GM21717 (cell line): ENCODE data around the gene CABLES1.

ENCODE experiments used
- ATAC-seq: cut with Tn5 transposase; IDR thresholded peaks from one replicate; pipeline ENCODE4 v1.9.1; 2021; ENCODE audit warnings: mild to moderate bottlenecking, moderate library complexity; ENCODE audit not compliant: unreplicated experiment

Gene CABLES1

DNA sequence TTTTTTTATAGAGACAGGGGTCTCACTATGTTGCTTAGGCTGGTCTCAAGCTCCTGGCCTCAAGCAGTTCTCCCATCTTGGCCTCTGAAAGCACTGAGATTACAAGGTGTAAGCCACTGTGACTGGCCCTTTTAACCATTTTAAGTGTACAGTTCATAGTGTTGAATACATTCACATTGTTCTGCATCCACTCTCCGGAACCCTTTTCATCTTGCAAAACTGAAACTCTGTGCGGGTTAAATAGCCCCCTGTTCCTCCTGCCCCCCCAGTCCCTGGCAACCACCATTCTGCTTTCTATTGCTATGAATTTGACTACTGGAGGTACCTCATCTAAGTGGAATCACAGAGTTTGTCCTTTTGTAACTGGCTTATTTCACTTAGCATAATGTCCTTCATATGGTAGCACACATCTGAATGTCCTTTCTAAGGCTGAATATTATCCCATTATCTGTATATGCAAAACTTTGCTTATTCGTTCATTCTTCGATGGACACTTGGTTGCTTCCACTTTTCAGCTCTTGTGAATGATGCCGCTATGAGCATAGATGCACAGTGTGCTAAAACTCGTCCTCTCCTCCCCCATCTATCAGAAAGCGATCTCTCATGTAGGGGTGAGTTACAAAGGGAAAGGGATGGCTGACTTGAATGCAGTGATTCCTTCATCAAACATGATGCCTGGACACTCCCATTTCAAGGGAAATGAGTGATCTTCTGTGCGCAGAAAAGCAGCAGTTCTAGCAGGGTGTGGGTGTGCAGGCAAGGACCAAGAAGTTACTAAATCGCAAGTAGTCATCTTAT is 30.2 kb downstream of the CABLES1 start:
- no peak for ATAC-seq

DNA sequence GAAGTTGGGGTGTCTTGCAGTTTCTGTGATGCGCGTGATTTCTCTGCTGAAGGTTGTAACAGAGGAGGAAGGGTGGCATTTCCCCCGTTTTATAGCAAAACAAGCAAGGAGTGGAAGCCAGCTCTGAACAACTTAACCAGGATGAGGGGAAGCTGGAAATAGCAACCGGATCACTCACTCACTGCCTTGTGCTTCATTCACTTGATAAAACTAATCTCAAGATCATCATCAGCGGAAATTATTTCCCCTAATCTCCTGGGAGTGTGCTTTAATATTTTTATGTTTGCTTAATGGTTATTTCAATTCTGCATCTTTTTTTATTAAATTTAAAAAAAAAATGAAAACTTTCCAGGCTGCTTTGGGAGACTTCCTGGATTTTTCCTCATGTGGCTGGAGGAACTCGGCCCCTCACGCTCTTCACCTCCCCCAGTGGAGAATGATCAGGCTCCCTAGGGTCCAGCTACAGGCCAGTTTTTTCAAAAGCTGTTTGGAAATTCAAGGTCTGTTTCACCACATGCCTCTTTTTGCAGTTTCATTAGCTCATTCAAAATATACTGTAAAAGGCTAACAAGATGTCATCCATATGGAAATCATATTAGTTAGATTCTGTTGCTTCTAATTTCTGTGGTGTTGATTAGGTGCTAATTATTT is 31.7 kb downstream of the CABLES1 start:
- no peak for ATAC-seq

DNA sequence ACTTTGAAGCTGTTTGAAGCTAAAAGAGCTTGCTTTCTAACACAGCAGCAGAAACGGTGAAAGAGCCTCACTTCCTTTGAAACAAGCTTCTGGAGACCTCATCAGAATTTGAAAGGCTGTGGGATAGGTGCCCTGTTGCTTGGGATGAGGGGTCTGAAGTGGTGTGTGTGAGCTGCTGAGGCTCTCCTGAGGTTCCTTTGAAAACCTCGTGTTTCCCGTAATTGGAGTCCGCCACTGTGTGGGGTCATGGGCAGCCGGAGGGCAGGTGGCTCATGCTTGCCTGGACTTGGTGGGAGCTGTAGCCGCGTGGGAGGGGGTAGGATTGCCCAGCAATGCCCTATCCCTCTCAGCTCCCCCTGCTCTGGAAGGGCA is 34.4 kb downstream of the CABLES1 start:
- no peak for ATAC-seq

DNA sequence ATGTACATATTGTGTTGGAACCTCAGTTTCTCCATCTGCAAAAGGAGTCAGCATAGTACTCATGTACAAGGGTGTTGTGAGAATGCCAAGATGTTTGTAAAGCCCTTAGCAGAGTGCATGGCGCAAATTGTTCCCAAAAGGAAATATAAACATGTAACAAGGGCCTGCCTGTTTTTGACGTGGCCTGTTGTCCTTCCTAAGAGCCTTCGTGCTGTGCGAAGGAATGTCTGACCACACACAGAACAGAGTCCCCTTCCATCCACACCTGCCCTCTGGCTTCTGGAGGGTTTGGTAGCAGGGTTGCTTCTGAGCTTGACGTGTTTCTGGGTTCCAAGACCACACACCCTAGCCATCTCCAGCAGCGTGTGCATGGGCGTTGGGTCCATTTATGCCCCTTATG is 34.9 kb downstream of the CABLES1 start:
- ATAC-seq = no peak

DNA sequence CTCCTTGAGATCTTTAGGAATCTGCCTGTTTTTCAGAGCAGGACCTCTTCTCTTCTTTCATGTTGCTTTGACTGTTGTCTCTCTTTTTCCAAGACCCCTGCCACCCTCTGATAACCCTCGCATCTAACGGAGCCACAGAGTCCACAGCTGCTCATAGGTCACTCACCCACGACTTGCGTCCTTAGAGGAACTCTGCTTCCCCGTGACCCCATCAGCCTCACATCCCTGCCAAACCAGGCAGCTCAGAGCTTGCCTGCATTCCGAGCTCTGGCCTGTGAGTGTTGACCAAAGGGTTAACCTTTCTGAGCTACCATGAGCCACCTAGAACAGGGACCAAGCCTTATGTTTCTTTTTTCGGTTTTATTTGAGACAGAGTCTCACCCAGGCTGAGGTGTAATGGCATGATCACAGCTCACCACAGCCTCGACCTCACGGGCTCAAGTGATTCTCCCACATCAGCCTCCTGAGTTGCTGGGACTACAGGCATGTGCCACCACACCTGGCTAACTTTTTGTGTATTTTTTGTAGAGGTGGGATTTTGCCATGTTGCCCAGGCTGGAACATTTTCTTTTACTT is 36.4 kb downstream of the CABLES1 start:
- no peak for ATAC-seq

DNA sequence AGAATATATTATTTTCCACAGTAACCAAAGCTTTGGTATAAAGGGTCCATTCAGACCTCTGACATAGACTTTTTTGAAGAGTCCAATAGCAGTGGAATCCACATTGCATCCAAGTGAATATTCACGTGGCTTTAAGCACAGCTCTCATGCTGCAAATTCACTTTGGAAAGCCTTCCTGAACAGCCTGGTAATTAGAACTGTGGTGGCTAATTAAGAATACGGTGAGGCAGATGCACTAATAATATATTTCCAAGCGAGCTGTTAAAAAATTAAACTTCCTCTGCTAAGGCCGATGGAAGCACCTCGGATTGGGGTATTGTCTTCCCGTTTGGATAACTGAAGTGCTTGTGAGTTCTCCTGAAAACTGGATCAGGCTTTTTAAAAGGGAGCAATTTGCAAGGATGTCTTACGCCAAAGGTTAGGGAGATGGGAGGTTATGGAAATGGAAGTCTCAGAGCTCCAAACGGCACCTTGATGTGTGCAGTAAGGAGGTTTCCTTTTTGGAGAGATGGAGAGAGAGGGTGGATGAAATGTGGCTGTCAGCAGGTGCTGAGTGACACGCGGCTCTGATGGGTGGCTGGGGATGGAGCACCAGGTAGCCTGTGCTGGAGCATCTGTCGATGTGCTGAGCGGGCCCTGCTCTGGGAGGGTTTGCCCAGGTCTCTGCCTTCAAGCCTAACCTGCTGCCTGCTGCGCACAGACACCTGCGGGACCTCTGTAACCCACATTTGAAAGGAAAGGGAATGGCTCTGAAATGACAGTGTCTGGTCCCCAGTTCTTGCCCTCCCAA is 37.5 kb downstream of the CABLES1 start:
- no peak for ATAC-seq

DNA sequence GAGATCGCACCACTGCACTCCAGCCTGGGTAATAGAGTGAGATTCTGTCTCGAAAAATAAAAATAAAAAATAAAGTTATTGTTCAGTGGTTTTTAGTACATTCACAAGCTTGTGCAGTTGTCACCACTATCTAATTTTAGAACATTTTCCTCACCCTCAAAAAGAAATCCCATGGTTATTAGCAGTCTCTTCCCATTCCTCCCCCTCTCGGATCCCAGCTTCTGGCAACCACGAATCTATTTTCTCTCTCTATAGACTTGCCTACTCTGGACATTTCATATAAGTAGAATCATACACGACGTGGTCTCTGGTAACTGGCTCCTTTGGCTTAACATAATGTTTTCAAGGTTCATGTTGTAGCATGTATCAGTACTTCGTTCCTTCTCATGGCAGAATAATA is 38.6 kb downstream of the CABLES1 start:
- ATAC-seq = no peak

DNA sequence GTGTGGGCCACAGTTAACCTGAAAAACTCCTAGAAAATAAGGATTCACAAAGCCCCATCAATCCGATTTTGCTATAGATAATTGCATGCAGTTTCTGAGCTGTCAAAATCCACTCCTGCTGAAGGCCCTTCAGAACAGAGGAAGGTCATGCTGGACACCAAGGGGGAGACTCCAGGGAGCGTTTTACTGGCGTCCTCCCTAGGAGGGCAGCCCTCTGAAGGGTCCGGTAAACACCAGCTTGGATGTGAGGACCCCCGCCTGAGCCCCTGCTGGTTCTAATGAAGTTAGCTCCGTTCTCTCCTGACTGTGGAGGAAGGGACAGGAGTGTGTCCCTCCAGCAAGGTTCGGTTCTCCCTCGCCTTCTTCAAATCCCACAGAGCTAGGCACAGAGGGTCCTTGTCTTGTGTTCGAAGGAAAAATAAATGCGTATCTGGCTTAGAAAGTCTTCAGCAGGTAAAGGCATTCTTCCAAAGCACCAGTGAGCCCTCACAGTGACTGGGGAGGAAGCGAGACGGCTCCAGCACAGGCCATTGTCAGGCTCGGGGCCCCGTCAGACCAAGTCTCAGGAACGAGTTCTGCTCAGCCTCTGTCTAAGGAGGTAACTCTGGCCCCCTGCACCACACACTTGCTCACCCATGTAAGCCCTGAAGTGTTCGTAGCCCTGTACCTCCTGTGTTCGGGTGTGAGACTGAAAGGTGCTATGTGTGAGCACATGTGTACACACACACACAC is 41.6 kb downstream of the CABLES1 start:
- ATAC-seq = no peak

DNA sequence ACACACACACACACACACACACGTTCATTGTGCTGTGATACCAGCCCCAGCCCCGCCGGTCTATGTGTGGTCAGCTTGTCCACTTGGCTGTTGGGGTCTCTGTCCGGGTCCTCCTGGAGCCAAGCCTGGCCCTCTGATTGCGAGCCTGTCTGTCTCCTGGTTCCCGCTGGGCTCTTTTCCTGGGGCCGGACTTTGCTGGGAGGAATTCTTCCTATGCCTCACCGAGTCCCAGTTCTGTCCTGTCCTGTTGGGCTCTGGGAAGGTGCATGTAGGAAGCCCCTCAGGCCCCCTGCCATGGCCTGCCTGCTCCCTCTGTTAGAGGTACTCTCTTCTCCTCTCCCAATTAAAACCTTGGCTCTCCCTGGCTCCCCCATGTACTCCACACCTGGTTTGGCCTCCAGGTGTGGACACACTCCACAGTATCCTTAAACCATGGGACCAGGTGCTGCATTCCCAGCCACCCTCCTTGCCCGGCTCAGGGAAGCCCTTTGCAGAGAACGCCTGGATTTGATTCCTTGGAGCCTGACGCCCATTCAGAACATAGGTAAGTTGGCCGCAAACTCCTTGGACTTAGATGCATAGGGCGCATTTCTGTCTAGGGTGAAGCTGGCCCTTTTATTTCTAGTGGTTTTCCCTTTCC is 42.3 kb downstream of the CABLES1 start:
- no peak for ATAC-seq

DNA sequence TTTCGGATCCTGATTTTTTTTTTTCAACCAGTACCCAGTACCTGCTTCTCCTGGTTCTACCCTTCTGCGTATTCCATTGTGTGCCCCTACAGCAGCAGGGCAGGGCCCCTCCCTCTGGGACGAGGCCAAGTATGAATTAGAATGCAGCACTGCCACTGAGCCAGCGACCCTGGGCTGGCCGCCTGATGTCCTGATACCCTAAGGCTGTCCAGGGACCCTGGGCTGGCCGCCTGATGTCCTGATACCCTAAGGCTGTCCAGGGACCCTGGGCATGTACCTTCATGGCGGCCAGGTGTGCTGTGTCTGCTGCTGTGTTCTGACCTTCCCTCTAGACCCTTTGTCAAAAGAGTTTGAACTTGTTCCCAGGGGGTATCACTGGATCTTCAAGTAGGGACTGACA is 42.9 kb downstream of the CABLES1 start:
- no peak for ATAC-seq

DNA sequence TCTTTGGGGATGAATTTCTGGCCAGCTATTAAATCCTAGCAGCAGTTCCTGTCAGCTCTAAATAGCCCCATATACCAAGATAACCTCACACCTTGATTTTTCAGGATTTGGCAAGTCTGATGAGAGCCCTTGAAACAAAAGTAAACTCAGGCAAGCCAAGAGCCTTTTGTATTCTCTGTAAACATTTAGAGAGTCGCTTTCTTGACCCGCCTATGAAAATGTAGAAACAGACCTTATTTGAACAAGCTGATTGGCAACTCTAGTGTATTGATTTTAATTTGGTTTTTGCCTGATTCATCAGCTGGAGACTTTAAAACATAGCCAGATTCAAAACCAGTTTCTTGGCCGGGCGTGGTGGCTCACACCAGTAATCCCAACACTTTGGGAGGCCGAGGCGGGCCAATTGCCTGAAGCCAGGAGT is 43.4 kb downstream of the CABLES1 start:
- no peak for ATAC-seq

DNA sequence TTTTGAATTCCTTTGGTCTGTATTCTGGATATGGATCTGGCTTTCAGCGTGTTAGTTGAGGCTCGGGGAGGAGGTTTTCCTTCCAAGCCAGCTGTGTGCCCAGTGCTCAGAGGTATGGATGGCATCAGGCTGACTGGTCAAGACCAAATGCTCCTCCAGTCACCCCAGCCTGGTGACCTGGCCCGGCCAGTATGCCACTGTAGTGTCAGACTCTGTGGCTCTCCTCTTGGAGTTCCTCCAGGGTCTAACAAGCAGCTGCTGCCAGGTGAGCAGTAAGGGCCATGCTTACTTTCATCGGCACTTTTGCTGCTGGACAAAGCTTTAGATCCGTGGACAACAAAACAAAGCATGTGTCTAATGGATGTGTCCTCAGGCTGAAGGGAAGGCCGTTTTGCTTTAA is 44.1 kb downstream of the CABLES1 start:
- ATAC-seq = no peak

DNA sequence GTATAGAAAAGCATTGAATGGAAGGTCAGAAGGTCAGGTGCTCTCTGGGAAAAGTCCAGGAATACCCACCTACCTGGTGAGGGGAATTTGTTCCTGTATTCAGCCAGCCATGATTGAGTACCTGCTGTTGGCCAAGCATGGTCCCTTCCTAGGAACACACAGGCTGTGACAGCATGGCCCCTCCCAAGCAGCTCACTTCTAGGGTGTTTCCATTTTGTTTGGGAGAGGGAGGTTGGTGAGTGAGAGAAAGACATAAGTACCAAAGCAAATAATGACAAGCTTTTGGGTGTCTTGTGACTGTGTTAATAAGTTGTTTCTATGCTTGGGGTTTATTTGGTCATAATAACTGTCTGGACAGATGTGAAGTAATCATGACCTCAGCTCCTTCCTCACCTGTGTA is 46.3 kb downstream of the CABLES1 start:
- ATAC-seq = no peak

DNA sequence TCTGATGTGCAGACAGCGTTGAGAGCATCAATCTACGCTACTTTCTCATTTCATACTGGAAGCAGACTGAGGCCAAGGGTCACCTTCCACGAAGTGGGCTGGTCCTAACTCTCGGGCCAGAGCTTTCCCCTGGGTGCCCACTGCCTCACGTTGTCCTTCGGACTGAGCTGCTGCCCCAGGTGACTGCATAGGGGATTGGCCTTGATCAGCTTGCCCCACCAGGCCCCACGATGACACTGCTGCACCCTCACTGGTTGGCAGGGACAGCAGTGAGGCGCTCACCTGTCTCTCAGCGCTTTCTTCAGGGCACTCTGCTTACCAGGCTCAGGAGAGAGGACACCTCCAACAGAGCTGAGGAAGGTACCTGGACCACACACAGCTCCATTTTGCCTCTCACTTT is 47.3 kb downstream of the CABLES1 start:
- ATAC-seq = no peak

DNA sequence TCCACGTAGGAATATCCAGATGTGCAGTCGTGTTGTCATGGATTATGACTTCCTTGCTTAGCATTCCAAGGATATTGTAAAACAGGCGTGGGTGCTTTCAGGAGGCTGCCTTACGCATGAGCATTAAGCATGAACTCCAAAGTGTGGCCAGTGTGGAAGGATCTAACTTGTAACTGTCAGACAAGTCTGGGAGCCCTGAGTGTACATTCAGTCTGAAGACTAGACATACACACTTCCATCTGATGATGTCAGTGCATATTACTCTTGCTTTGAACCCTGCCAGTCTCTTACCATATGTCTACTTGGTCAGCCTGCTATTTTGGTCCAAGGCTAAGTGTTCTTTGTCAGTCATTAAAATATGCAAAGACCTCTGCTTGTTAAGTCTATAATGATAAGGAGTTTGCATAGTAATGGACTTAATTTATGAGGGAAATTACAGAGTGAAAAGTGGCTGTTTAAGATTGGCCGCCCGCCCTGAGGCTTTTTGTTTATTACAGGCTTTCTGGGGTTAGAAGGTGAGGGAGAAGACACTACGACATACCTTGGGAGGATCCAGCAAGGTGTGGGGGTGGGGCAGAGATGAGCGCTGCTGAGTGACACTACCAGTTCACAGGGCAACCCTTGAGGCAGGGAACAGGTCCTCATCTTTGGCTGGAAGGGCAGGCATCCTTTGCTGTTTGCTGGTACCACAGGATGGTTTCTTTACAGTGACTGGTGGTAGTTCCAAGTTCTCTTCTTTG is 48.3 kb downstream of the CABLES1 start:
- ATAC-seq = no peak

DNA sequence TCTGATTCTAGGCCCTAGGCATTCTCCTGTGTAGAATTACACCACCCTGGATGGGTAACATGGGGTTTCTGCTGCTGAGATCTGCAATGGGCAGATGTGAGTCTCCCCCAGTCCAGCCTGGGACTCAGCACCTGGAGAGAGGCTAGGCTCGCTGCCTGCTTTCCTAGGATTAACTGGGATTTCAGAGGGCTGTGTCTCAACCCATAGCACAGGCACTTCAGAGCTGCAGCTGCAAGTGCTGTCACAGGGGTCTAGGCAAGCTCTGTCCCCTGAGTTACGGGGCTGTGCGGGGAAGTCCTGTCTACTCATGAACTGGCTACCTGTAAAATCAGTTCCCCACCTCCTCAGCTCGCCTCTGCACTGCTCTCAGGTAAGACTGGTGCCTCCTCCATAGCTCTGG is 51.5 kb downstream of the CABLES1 start:
- ATAC-seq = no peak

DNA sequence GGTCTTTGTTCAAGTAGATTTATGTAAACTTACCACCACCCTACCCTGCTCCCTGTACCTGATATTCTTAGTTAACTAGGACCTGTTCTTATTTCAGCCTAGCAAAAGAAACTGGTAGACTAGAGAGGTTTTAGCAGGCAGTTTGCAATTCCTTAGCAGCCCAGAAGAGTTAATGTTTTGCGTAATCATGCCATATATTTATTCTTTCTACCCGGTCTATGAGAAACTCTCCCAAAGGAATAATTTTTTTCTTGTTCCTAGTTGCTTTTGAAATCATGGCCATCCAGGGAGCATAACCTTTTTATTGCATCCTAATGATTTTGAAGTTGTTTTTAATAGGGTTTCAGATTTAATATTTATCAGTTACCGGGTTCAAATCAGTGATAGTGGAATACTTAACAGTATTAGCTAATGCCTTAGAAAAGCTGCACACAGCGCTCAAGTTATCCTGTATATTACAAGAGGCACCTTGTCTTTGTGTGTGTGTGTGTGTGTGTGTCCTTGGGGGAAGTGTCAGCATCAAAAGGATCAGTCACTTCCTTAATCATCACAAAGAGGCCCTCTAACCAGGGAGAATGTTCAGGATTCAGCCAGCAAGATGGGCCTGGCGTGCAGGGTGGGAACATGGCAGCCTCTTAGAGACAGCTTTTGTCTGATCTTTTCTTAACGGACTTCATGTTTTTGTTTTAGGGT is 52.9 kb downstream of the CABLES1 start:
- no peak for ATAC-seq

DNA sequence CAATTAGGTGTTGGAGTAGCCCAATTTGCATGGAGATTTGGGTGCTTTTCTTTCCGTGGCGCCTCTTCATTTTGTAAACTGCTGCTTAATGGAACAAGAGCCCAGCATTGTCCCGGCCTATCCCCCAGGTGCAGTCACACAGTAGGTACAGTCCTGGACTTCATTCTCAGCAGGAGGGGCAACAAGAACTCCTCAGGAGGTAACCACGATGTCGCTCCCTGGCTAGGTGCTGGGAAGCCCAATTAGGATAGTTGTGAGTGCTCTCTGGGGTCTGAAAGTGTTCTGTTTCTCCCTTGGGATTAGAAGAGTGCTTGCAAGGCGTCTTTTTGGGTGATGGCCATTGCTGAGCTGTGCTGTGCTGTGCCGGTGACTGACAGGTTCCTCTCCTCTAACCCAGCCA is 53.8 kb downstream of the CABLES1 start:
- ATAC-seq = no peak
